ENCODE results near the gene ITPR3. TPM values are rescaled to one million over a fixed set of nuclear protein-coding genes. Genes with fewer than 3 reads are reported as not detected.

Gene ITPR3
- polyA plus RNA-seq, 1 donor (not counting 4 experiments of a cell fraction or from before 2014, with no cell fraction given) = 43.3 TPM

DNA sequence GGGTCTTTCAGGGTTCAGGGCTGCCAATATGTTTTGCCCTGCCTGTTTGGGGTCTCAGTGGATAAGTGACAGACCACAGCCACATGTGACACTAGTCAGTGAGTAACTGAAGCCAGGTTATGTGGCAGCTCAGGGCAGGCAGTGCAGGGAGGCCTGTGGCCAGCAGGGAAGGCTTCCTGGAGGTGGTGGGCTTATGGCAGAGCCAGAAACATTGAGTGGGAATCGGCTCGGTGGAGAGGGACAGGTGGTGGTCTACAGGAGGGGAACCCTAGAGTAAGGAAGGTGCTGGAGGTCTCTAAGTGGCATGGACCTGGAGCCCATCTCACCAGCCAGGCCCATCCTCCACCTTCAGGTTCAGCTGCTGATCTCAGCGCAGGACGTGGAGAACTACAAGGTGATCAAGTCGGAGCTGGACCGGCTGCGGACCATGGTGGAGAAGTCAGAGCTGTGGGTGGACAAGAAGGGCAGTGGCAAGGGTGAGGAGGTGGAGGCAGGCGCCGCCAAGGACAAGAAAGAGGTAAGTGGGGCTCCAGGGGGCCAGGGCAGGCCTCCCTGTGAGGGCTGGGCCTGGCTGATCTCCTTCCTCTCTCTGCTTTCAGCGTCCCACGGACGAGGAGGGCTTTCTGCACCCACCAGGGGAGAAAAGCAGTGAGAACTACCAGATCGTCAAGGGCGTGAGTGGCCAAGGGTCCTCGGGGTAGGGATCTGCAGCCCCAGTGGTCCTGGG lies 55.5 kb downstream of the ITPR3 start:
- Histone ChIP-seq H3K9me1 (ENCODE audit: control insufficient read depth, extremely low read depth, insufficient read depth, low read length) (no peaks in the 10 kb centered on the region), H3K27me3 (ENCODE audit: control insufficient read depth, extremely low read depth, insufficient read depth, low read length) (no peaks in the 10 kb centered on the region), H3K4me2 (ENCODE audit: control insufficient read depth, extremely low read depth, insufficient read depth, low read depth, low read length) (no peak overlapping the region), H3K9ac (ENCODE audit: control insufficient read depth, extremely low read depth, insufficient read depth, low read length) (no peak overlapping the region), H3K4me1 (ENCODE audit: control insufficient read depth, extremely low read depth, insufficient read depth, low read length) (peaks cover 8% of the 10 kb centered on the region), H3K36me3 (ENCODE audit: control insufficient read depth in 2 of 2, extremely low read depth in 1 of 2, insufficient read depth in 2 of 2, low read length in 2 of 2) (peaks cover 63 to 72% of the 10 kb centered on the region in 2 experiments), H3K4me3 (ENCODE audit: control insufficient read depth in 2 of 3, extremely low read depth in 1 of 3, insufficient read depth in 2 of 3, low read depth in 1 of 3, low read length in 3 of 3) (no peak overlapping the region), H3K9me3 (ENCODE audit: control insufficient read depth, low read depth, low read length) (no peaks in the 10 kb centered on the region), H2AFZ (ENCODE audit: control insufficient read depth, low read length) (no peak overlapping the region), H3K27ac (ENCODE audit: control insufficient read depth, insufficient read depth, low read length) (no peak overlapping the region), H3K79me2 (ENCODE audit: control insufficient read depth, insufficient read depth, low read length) (no peaks in the 10 kb centered on the region), H4K20me1 (ENCODE audit: control insufficient read depth, extremely low read depth, insufficient read depth, low read length) (no peaks in the 10 kb centered on the region)
- no peak for FAIRE-seq
- TF ChIP-seq EZH2 (IDR thresholded peaks at IDR 0.05; ENCODE audit: low read length) = no peak
- TF ChIP-seq, protein P1, sequence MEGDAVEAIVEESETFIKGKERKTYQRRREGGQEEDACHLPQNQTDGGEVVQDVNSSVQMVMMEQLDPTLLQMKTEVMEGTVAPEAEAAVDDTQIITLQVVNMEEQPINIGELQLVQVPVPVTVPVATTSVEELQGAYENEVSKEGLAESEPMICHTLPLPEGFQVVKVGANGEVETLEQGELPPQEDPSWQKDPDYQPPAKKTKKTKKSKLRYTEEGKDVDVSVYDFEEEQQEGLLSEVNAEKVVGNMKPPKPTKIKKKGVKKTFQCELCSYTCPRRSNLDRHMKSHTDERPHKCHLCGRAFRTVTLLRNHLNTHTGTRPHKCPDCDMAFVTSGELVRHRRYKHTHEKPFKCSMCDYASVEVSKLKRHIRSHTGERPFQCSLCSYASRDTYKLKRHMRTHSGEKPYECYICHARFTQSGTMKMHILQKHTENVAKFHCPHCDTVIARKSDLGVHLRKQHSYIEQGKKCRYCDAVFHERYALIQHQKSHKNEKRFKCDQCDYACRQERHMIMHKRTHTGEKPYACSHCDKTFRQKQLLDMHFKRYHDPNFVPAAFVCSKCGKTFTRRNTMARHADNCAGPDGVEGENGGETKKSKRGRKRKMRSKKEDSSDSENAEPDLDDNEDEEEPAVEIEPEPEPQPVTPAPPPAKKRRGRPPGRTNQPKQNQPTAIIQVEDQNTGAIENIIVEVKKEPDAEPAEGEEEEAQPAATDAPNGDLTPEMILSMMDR (optimal IDR thresholded peaks at IDR 0.05 in 1 of 3, IDR thresholded peaks at IDR 0.05 in 1 of 3, conservative IDR thresholded peaks at IDR 0.05 in 1 of 3; ENCODE audit: extremely low read depth in 1 of 3, insufficient read depth in 2 of 3, low read length in 3 of 3) = no peak
- no peak for DNase-seq (ENCODE audit: low read depth, low spot score)
- dilution Hi-C loops (cut with MboI; ENCODE audit: extremely low pct_ligation_motif_present, low sequenced_read_pairs) = no loop called here

DNA sequence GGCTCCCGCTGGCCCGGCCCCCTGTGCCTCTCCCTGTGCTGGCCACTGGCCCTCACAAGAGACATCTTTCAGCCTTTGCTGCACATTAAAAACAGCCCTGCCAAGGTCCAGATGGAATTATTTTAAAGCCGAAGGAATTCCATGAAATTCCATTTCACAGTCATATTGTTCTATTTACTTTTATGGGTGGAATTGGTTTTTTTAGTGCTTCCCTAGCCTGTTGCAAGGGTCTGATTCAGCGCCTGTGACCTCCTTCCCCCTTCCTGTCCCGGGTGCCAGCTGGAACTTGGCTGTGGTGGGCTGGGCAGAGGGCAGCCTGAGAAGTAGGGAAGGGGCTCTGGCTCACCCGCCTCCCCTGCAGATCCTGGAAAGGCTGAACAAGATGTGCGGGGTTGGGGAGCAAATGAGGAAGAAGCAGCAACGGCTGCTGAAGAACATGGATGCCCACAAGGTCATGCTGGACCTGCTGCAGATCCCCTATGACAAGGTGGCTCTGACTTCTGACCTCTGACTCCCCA lies 56.1 kb downstream of the ITPR3 start:
- no peak for DNase-seq (ENCODE audit: low read depth, low spot score)
- Histone ChIP-seq H3K4me2 (ENCODE audit: control insufficient read depth, extremely low read depth, insufficient read depth, low read depth, low read length) (no peak overlapping the region), H3K9me3 (ENCODE audit: control insufficient read depth, low read depth, low read length) (no peaks in the 10 kb centered on the region), H3K9me1 (ENCODE audit: control insufficient read depth, extremely low read depth, insufficient read depth, low read length) (no peaks in the 10 kb centered on the region), H3K4me3 (ENCODE audit: control insufficient read depth in 2 of 3, extremely low read depth in 1 of 3, insufficient read depth in 2 of 3, low read depth in 1 of 3, low read length in 3 of 3) (no peak overlapping the region), H3K79me2 (ENCODE audit: control insufficient read depth, insufficient read depth, low read length) (no peaks in the 10 kb centered on the region), H2AFZ (ENCODE audit: control insufficient read depth, low read length) (no peak overlapping the region), H3K27me3 (ENCODE audit: control insufficient read depth, extremely low read depth, insufficient read depth, low read length) (no peaks in the 10 kb centered on the region), H3K4me1 (ENCODE audit: control insufficient read depth, extremely low read depth, insufficient read depth, low read length) (peaks cover 8% of the 10 kb centered on the region), H3K27ac (ENCODE audit: control insufficient read depth, insufficient read depth, low read length) (no peak overlapping the region), H4K20me1 (ENCODE audit: control insufficient read depth, extremely low read depth, insufficient read depth, low read length) (no peaks in the 10 kb centered on the region), H3K9ac (ENCODE audit: control insufficient read depth, extremely low read depth, insufficient read depth, low read length) (no peak overlapping the region), H3K36me3 (ENCODE audit: control insufficient read depth in 2 of 2, extremely low read depth in 1 of 2, insufficient read depth in 2 of 2, low read length in 2 of 2) (peaks cover 59 to 67% of the 10 kb centered on the region in 2 experiments)
- no peak for FAIRE-seq
- dilution Hi-C loops (cut with MboI; ENCODE audit: extremely low pct_ligation_motif_present, low sequenced_read_pairs) = no loop called here
- no peak for TF ChIP-seq EZH2 (IDR thresholded peaks at IDR 0.05; ENCODE audit: low read length)
- TF ChIP-seq, protein P1 (optimal IDR thresholded peaks at IDR 0.05 in 1 of 3, IDR thresholded peaks at IDR 0.05 in 1 of 3, conservative IDR thresholded peaks at IDR 0.05 in 1 of 3; ENCODE audit: extremely low read depth in 1 of 3, insufficient read depth in 2 of 3, low read length in 3 of 3) = no peak

Measured in keratinocyte (primary cell).